Measurements from ENCODE around the gene CAMKMT. TPM values are rescaled to one million over a fixed set of nuclear protein-coding genes. Genes with fewer than 3 reads are reported as not detected.

The CAMKMT gene
- total RNA-seq, 4 donors from 2014 or later, result 9.8 to 33.0 (median 18.7) TPM

DNA sequence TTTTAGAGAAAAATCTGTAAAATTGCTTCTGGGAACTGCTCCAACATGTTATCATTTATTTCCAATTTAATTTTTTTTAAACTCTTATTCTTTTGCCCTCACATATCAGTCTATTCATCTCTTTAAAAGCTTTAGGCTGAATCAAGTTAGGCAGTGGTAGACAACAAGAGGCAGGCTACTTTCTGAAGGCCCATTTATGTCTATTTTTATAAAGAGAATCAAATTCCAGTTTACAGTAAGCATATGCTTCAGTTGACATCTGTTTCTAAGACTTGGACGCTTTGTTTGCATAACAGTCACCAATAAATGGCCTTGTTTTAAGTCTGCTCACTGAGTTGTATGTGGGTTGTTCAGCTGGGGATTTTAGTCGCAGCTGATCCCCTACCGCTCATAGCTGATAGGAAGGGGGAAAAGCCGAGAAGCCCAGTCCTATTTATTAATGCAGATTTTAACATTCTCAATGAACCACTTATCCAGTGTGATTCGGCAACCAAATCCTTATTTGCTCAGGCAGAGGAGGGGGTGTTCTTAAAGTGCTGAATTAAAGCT is 319.3 kb downstream of the CAMKMT start:
- Histone ChIP-seq H3K4me1 (no peaks in the 10 kb centered on the region), H3K36me3 (no peaks in the 10 kb centered on the region), H3K9me3 (no peaks in the 10 kb centered on the region), H3K4me3 (no peak overlapping the region), H3K27me3 (no peaks in the 10 kb centered on the region), H3K27ac (no peak overlapping the region)
- TF ChIP-seq POLR2A (IDR thresholded peaks at IDR 0.05), result no peak
- TF ChIP-seq, protein P1, sequence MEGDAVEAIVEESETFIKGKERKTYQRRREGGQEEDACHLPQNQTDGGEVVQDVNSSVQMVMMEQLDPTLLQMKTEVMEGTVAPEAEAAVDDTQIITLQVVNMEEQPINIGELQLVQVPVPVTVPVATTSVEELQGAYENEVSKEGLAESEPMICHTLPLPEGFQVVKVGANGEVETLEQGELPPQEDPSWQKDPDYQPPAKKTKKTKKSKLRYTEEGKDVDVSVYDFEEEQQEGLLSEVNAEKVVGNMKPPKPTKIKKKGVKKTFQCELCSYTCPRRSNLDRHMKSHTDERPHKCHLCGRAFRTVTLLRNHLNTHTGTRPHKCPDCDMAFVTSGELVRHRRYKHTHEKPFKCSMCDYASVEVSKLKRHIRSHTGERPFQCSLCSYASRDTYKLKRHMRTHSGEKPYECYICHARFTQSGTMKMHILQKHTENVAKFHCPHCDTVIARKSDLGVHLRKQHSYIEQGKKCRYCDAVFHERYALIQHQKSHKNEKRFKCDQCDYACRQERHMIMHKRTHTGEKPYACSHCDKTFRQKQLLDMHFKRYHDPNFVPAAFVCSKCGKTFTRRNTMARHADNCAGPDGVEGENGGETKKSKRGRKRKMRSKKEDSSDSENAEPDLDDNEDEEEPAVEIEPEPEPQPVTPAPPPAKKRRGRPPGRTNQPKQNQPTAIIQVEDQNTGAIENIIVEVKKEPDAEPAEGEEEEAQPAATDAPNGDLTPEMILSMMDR (IDR thresholded peaks at IDR 0.05), result no peak
- no peak for DNase-seq

DNA sequence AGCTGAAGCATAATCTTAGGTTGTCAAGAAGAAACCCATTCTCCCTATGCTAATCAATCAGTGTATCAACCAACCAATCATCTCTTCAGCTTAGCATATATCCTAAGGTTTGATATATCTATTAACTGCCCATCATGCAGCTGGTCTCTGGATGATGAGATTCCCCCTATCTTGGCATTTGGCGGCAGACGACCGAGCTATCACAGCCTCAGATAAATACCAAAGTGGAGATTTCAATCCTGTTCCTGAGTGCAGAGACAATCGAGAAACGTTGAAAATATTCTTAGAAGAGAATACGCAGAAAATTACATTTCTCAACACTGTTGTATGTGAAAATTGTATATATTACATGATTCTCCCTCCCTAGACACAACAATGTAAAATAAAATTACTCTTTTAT is 320.7 kb downstream of the CAMKMT start:
- H3K27me3 ChIP-seq, result no peaks in the 10 kb centered on the region
- H3K4me1 ChIP-seq, result no peaks in the 10 kb centered on the region
- H3K27ac ChIP-seq, result no peak overlapping the region
- H3K9me3 ChIP-seq, result no peaks in the 10 kb centered on the region
- H3K4me3 ChIP-seq, result no peak overlapping the region
- no peak for DNase-seq
- no peaks in the 10 kb centered on the region for H3K36me3 ChIP-seq
- no peak for TF ChIP-seq POLR2A (IDR thresholded peaks at IDR 0.05)
- TF ChIP-seq, protein P1 (IDR thresholded peaks at IDR 0.05), result no peak

DNA sequence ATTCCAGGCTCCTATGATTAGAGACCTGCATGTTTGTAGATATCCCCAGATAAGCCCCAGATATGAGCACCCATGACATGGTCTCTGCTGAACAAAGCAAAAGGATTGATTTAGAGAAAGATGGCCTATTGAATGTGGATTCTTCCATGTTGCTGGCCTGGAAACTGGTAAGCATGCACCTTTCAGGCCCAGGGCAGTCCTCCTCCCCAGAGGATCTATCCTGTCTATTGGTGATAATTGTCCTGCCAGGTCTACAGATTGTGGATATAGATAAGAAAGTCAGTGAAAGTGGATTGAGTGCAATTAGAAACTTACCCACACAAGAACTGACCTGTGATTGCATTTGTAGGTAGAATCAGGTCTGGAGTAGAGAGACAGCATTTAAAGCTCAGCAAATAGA is 322.8 kb downstream of the CAMKMT start:
- Histone ChIP-seq H3K27ac (no peak overlapping the region), H3K4me3 (no peak overlapping the region), H3K36me3 (no peaks in the 10 kb centered on the region), H3K27me3 (no peaks in the 10 kb centered on the region), H3K9me3 (no peaks in the 10 kb centered on the region), H3K4me1 (no peaks in the 10 kb centered on the region)
- TF ChIP-seq, protein P1 (IDR thresholded peaks at IDR 0.05), result no peak
- TF ChIP-seq POLR2A (IDR thresholded peaks at IDR 0.05), result no peak
- DNase-seq, result no peak

DNA sequence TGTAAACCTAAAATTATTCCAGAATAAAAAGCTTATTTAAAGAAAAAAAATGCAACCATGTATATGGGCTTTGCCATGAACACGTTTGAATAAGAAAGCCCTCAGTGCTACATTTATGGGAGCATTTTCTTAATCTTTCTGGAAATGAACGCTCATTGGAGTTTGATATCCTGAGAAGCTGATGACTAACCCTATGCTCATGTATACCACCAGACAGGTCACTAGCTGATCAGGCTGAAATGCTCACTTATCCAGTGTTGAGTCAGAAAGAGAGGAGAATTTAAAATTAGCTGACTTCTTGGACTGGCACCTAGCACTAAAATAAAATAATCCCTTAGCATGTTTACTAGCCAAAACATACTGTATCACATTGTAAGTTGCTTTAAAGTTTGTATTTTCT is 324.8 kb downstream of the CAMKMT start:
- Histone ChIP-seq H3K4me3 (no peak overlapping the region), H3K4me1 (no peaks in the 10 kb centered on the region), H3K27ac (no peak overlapping the region), H3K27me3 (no peaks in the 10 kb centered on the region), H3K36me3 (no peaks in the 10 kb centered on the region), H3K9me3 (no peaks in the 10 kb centered on the region)
- no peak for DNase-seq
- no peak for TF ChIP-seq POLR2A (IDR thresholded peaks at IDR 0.05)
- TF ChIP-seq, protein P1 (IDR thresholded peaks at IDR 0.05), result no peak

DNA sequence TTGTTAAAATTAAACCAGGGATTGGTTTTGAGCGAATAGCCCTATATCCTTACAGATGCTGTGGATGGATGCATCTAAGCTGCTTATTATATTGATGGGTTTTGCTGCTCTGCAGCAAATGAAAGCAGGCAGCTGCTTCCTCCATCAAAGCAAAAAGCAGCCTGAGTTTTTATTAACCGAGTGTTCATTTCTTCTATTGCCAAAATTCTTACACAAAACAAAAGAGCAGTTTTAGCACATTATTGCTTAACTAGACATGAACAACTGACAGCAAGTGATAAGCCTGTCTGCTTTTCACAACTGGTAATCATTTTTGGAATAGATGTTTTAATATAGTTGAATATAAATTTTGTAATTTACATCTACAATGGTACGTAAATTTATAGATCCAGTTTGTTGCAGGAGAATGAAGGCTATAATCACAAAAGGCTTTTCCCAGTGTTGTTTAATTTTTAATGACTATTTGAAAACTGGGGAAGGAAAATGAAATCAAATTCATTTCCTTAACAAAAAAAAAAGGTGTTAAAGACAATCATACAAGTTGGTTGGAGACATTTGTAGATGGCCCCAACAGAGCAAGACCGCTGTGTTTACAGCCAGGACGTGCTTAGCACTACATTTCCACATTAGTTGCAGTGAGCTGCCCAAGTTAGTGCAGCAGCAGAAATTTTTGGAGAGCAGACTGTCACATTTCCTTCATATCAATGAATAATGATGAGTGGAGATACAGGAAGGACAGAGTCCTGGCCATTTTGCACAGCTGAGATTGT is 326.1 kb downstream of the CAMKMT start:
- TF ChIP-seq POLR2A (IDR thresholded peaks at IDR 0.05), result no peak
- TF ChIP-seq, protein P1 (IDR thresholded peaks at IDR 0.05), result no peak
- DNase-seq, result no peak
- Histone ChIP-seq H3K4me3 (no peak overlapping the region), H3K9me3 (no peaks in the 10 kb centered on the region), H3K36me3 (no peaks in the 10 kb centered on the region), H3K27me3 (no peaks in the 10 kb centered on the region), H3K4me1 (no peaks in the 10 kb centered on the region), H3K27ac (no peak overlapping the region)

Measured in Peyer's patch (tissue), 4 donors.